WERI-Rb-1 (cell line): ENCODE measurements around the gene ARRDC2.

ENCODE experiments used
- DNase-seq: peaks from one replicate; pipeline ENCODE4 v3.0.0-alpha.2; 2020
- H3K27ac ChIP-seq: fragments of 250-450 bp; sonication (Bioruptor Pico); 2 replicates; pipeline ENCODE4 v1.5.1; 2020; ENCODE audit warnings: mild to moderate bottlenecking, moderate library complexity
- H3K27me3 ChIP-seq: fragments of 250-450 bp; sonication (Bioruptor Pico); 2 replicates; pipeline ENCODE4 v1.5.1; 2021; ENCODE audit warnings: mild to moderate bottlenecking, low read depth, moderate library complexity; ENCODE audit not compliant: insufficient read depth, severe bottlenecking
- H3K36me3 ChIP-seq: fragments of 250-450 bp; sonication (Bioruptor Pico); 2 replicates; pipeline ENCODE4 v1.5.1; 2020; ENCODE audit warnings: mild to moderate bottlenecking, moderate library complexity
- H3K4me3 ChIP-seq: 2 replicates; pipeline ENCODE4 v1.5.1; 2011; ENCODE audit warnings: low read depth, mild to moderate bottlenecking, control low read depth, low read length
- H3K9me3 ChIP-seq: fragments of 250-450 bp; sonication (Bioruptor Pico); 2 replicates; pipeline ENCODE4 v1.5.1; 2021; ENCODE audit warnings: mild to moderate bottlenecking, moderate library complexity; ENCODE audit not compliant: severe bottlenecking
- CTCF ChIP-seq: IDR thresholded peaks from 2 replicates; pipeline ENCODE4 v1.5.1; 2011; ENCODE audit warnings: low read depth, mild to moderate bottlenecking, control low read depth, inconsistent platforms, low read length

The ARRDC2 gene

DNA sequence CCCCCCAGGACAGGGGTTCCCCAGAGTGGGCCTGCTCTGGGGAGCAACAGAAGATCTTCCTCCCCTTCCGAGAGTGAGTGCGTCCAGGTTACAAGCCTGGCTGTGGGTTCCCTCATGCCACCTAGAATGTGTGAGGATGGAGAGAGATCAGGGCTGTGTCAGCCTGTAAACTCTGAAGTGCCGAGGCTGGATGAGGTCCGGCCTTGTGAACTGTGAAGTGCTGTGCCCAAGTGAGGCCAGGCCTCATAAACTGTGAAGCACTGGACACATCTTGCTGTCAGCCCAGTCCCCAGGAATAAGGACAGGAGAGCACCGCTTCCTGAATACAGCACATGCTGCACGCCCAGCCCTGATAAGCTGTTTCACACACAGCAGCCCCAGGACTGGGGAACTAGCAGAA, 33.4 kb upstream of the ARRDC2 start:
- no peaks in the 10 kb centered on the region for H3K9me3 ChIP-seq
- H3K4me3 ChIP-seq = no peak overlapping the region
- H3K36me3 ChIP-seq = peaks cover 62% of the 10 kb centered on the region
- no peak for TF ChIP-seq CTCF
- H3K27me3 ChIP-seq = no peaks in the 10 kb centered on the region
- no peak for DNase-seq
- no peak overlapping the region for H3K27ac ChIP-seq

GRCh38 chr19:17975032-17975431, 32.9 kb upstream of the ARRDC2 start:
- no peaks in the 10 kb centered on the region for H3K9me3 ChIP-seq
- no peak for DNase-seq
- no peak overlapping the region for H3K27ac ChIP-seq
- H3K4me3 ChIP-seq = no peak overlapping the region
- H3K36me3 ChIP-seq = peaks cover 64% of the 10 kb centered on the region
- no peaks in the 10 kb centered on the region for H3K27me3 ChIP-seq
- TF ChIP-seq CTCF = no peak

DNA sequence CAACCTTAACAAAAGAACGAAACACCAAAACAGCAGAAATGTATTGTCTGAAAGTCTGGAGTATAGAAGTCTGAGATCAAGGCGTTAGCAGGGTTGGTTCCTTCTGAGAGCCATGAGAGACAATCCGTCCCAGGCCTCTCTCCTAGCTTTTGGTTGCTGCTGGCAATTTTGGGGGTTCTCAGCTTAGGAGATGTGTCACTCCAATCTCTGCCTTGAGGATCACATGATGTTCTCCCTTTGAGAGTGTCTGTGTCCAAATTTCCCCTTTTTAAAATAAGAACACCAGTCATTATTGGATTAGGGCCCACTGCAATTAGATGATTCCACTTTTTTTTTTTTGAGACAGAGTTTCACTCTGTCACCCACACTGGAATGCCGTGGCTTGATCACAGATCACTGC, 30.9 kb upstream of the ARRDC2 start:
- Histone ChIP-seq H3K9me3 (no peaks in the 10 kb centered on the region), H3K27ac (no peak overlapping the region), H3K27me3 (no peaks in the 10 kb centered on the region), H3K36me3 (peaks cover 69% of the 10 kb centered on the region), H3K4me3 (no peak overlapping the region)
- no peak for TF ChIP-seq CTCF
- DNase-seq = no peak

GRCh38 chr19:17977488-17977887, 30.5 kb upstream of the ARRDC2 start:
- Histone ChIP-seq H3K36me3 (peaks cover 73% of the 10 kb centered on the region), H3K4me3 (no peak overlapping the region), H3K9me3 (no peaks in the 10 kb centered on the region), H3K27ac (no peak overlapping the region), H3K27me3 (no peaks in the 10 kb centered on the region)
- TF ChIP-seq CTCF = no peak
- DNase-seq = no peak

DNA sequence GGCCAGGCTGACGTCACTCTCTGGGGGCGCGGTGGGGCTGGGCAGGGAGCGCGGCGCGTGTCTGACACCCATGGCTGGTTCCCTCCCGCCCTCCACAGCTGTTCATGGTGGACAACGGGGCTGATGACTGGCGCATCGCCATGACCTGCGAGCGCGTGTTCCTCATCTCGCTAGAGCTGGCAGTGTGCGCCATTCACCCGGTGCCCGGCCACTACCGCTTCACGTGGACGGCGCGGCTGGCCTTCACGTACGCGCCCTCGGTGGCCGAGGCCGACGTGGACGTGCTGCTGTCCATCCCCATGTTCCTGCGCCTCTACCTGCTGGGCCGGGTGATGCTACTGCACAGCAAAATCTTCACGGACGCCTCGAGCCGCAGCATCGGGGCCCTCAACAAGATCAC, 26.4 kb upstream of the ARRDC2 start:
- no peak for DNase-seq
- no peak overlapping the region for H3K27ac ChIP-seq
- no peak overlapping the region for H3K4me3 ChIP-seq
- no peaks in the 10 kb centered on the region for H3K27me3 ChIP-seq
- H3K36me3 ChIP-seq = peaks cover 62% of the 10 kb centered on the region
- H3K9me3 ChIP-seq = no peaks in the 10 kb centered on the region
- no peak for TF ChIP-seq CTCF

- Histone ChIP-seq H3K27me3 (no peaks in the 10 kb centered on the region), H3K9me3 (no peaks in the 10 kb centered on the region), H3K36me3 (peaks cover 58% of the 10 kb centered on the region), H3K4me3 (no peak overlapping the region), H3K27ac (no peak overlapping the region)
- TF ChIP-seq CTCF = no peak
- no peak for DNase-seq
These were observed 25.5 kb upstream of the ARRDC2 start for GRCh38 chr19:17982430-17982829.
